K562 (cell line): ENCODE data around the gene TSGA10IP. TPM values are rescaled to one million over a fixed set of nuclear protein-coding genes. Genes with fewer than 3 reads are reported as not detected.
A peak's percentile ranks its signal among the peaks of the same experiment; 100 is the strongest.

Experiments
- FOXA1 ChIP-seq: fragments of 450-650 bp; IDR thresholded peaks from 2 replicates; pipeline ENCODE4 v1.6.1; 2016; ENCODE audit warnings: mild to moderate bottlenecking, borderline replicate concordance
- HNRNPH1 ChIP-seq: fragments of 200-400 bp; formaldehyde crosslinking; optimal IDR thresholded peaks from 2 replicates; pipeline ENCODE3; 2017; ENCODE audit warnings: low read depth, mild to moderate bottlenecking, low read length, moderate library complexity
- MAFK ChIP-seq: IDR thresholded peaks from 2 replicates; pipeline ENCODE4 v1.6.1; 2011; ENCODE audit warnings: low read length, improper control_type of control experiment
- MBD2 ChIP-seq: sonication (generic); IDR thresholded peaks from 2 replicates; pipeline ENCODE4 v1.6.1; 2016; ENCODE audit warnings: low read depth, borderline replicate concordance
- MCM7 ChIP-seq, 2 experiments: fragments of 450-650 bp; IDR thresholded peaks; 2 replicates each; pipeline ENCODE4 v1.6.1; 2016 to 2018
- NFXL1 ChIP-seq: fragments of 450-650 bp; formaldehyde crosslinking; IDR thresholded peaks from 2 replicates; pipeline ENCODE4 v1.4.0; 2021; ENCODE audit warnings: mild to moderate bottlenecking
- NR1H2 ChIP-seq: sonication (generic); formaldehyde crosslinking; IDR thresholded peaks from 2 replicates; pipeline ENCODE4 v1.4.0; 2020; ENCODE audit warnings: mild to moderate bottlenecking, missing genetic modification reagents
- NR2F6 ChIP-seq: fragments of 450-650 bp; formaldehyde crosslinking; IDR thresholded peaks from 2 replicates; pipeline ENCODE4 v1.4.0; 2020; ENCODE audit warnings: mild to moderate bottlenecking
- PHF8 ChIP-seq: fragments of 200-600 bp; sonication (generic); IDR thresholded peaks from 2 replicates; pipeline ENCODE4 v1.6.1; 2012; ENCODE audit warnings: mixed run types, mild to moderate bottlenecking, inconsistent platforms, low read length, moderate library complexity, borderline replicate concordance
- RBM22 ChIP-seq: fragments of 200-400 bp; formaldehyde crosslinking; IDR thresholded peaks from 2 replicates; pipeline ENCODE4 v1.6.1; 2018; ENCODE audit warnings: low read length, low read depth; ENCODE audit not compliant: poor library complexity, severe bottlenecking
- STAG1 ChIP-seq: sonication (generic); formaldehyde crosslinking; IDR thresholded peaks from 2 replicates; pipeline ENCODE4 v1.5.0; 2020; ENCODE audit warnings: missing genetic modification reagents, borderline replicate concordance
- ZFP36 ChIP-seq: fragments of 150-350 bp; IDR thresholded peaks from 2 replicates; pipeline ENCODE4 v1.6.1; 2018; ENCODE audit warnings: low read length, low read depth; ENCODE audit not compliant: partially characterized antibody
- ZFX ChIP-seq: sonication (generic); formaldehyde crosslinking; IDR thresholded peaks from 2 replicates; pipeline ENCODE4 v1.8.0; 2022; ENCODE audit warnings: mild to moderate bottlenecking, missing genetic modification reagents, moderate library complexity
- ZNF551 ChIP-seq: fragments of 250-450 bp; sonication (Bioruptor Pico); IDR thresholded peaks from 2 replicates; pipeline ENCODE4 v1.5.0; 2021; ENCODE audit warnings: mild to moderate bottlenecking, moderate library complexity
- ZNF785 ChIP-seq: fragments of 250-450 bp; sonication (Bioruptor Pico); IDR thresholded peaks from 2 replicates; pipeline ENCODE4 v1.4.0; 2020; ENCODE audit warnings: mild to moderate bottlenecking
- polyA plus RNA-seq, 8 experiments: library from polyadenylated mRNA; depleted of rRNA in 4 of 8; stranded (reverse) in 5 of 8; unstranded in 3 of 8; fragments of >200 nt; fragmentation: Nextera tagmentation in 2 of 8; fragmentation: Illumina TruSeq in 1 of 8; extraction: Ambion mirVana in 2 of 8; extraction: Trizol in 1 of 8; gene quantifications; 2 replicates each; pipeline versions ENCODE4 v1.2.1 to v1.2.3, GENCODE V29; 2011 to 2014; ENCODE audit warnings: inconsistent platforms in 1 of 8, missing spikeins in 1 of 8
- total RNA-seq, 7 experiments: library from RNA; depleted of rRNA in 6 of 7; stranded (reverse); fragments of >200 nt in 6 of 7; fragmentation: Illumina TruSeq in 2 of 7; extraction: Trizol in 2 of 7; gene quantifications; 2 replicates each; pipeline versions ENCODE4 v1.2.1 to v1.2.3, GENCODE V29; 2011 to 2021; ENCODE audit warnings: low replicate concordance in 1 of 7
- TF ChIP-seq, protein P1 (sequence below), 3 experiments: fragments of 200-800 bp in 1 of 3; fragments of 250-450 bp in 1 of 3; fragments of 450-650 bp in 1 of 3; sonication (Bioruptor Pico) in 1 of 3; sonication (Bioruptor generic) in 1 of 3; formaldehyde crosslinking in 1 of 3; IDR thresholded peaks; 2 replicates each; pipeline versions ENCODE4 v1.6.1 to v1.8.0; 2016 to 2022; ENCODE audit warnings: mild to moderate bottlenecking in 2 of 3, missing genetic modification characterization in 2 of 3, missing compliant biosample characterization in 1 of 3, moderate library complexity in 1 of 3
- TF ChIP-seq, protein P2 (sequence below): fragments of 250-450 bp; sonication (Bioruptor Pico); IDR thresholded peaks from 2 replicates; pipeline ENCODE4 v1.5.0; 2021; ENCODE audit warnings: mild to moderate bottlenecking, moderate library complexity
- TF ChIP-seq, protein P3 (sequence below): fragments of 250-450 bp; sonication (Bioruptor Pico); IDR thresholded peaks from 2 replicates; pipeline ENCODE4 v1.5.0; 2021

TSGA10IP gene
- total and polyA plus RNA-seq, 9 of the 15 experiments (the other 6 are each of a cell fraction or from before 2014, with no cell fraction given), result not detected

DNA sequence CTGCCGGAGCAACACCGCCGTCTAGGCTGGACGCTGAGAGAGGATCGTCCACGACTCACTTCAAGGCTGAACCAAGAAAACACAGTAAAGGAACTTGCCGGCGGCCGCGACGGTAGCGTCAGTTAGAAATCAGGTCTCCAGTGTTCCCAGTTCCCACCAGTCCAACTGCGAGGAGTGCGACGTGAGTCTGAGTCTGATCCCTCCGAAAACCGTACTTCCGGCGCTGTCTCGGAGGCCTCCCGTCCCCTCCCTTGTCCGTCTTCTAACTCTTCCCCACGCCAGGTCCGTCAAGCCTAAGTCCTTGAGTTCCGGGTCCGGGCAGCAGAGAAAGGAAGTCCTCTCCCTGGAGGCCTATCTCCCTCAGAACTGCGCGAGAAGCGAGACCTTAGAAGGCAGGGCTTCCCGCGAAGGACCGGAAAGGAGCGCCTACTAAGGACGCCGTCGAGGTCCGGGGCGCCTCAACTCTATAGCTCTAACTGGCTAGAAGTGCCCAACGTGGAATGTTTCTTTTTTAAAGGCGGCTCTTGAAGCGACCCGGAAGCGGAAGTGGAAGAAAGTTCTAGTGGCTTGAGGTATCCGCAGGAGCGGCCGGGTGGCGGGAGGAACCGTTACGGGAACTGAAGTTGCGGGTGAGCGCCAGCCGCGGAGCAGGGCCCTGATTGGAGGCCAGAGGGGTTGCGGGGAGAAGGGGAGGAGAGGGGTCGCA, 56.8 kb downstream of the TSGA10IP start, which contains the start of the genes BANF1 and EIF1AD (continued):
- TF ChIP-seq, protein P1, sequence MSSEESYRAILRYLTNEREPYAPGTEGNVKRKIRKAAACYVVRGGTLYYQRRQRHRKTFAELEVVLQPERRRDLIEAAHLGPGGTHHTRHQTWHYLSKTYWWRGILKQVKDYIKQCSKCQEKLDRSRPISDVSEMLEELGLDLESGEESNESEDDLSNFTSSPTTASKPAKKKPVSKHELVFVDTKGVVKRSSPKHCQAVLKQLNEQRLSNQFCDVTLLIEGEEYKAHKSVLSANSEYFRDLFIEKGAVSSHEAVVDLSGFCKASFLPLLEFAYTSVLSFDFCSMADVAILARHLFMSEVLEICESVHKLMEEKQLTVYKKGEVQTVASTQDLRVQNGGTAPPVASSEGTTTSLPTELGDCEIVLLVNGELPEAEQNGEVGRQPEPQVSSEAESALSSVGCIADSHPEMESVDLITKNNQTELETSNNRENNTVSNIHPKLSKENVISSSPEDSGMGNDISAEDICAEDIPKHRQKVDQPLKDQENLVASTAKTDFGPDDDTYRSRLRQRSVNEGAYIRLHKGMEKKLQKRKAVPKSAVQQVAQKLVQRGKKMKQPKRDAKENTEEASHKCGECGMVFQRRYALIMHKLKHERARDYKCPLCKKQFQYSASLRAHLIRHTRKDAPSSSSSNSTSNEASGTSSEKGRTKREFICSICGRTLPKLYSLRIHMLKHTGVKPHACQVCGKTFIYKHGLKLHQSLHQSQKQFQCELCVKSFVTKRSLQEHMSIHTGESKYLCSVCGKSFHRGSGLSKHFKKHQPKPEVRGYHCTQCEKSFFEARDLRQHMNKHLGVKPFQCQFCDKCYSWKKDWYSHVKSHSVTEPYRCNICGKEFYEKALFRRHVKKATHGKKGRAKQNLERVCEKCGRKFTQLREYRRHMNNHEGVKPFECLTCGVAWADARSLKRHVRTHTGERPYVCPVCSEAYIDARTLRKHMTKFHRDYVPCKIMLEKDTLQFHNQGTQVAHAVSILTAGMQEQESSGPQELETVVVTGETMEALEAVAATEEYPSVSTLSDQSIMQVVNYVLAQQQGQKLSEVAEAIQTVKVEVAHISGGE (CRISPR knock-in tag; IDR thresholded peaks at IDR 0.05), result peak; percentile 98 to 100 (median 99)
- TF ChIP-seq PHF8, result peak; percentile 92
- no peak for TF ChIP-seq RBM22
- TF ChIP-seq NR2F6 (CRISPR knock-in tag), result no peak
- no peak for TF ChIP-seq MCM7 (IDR thresholded peaks at IDR 0.05)
- no peak for TF ChIP-seq FOXA1
- TF ChIP-seq MBD2, result peak; percentile 67; the same call in 1 of the 2 replicates
- TF ChIP-seq, protein P2, sequence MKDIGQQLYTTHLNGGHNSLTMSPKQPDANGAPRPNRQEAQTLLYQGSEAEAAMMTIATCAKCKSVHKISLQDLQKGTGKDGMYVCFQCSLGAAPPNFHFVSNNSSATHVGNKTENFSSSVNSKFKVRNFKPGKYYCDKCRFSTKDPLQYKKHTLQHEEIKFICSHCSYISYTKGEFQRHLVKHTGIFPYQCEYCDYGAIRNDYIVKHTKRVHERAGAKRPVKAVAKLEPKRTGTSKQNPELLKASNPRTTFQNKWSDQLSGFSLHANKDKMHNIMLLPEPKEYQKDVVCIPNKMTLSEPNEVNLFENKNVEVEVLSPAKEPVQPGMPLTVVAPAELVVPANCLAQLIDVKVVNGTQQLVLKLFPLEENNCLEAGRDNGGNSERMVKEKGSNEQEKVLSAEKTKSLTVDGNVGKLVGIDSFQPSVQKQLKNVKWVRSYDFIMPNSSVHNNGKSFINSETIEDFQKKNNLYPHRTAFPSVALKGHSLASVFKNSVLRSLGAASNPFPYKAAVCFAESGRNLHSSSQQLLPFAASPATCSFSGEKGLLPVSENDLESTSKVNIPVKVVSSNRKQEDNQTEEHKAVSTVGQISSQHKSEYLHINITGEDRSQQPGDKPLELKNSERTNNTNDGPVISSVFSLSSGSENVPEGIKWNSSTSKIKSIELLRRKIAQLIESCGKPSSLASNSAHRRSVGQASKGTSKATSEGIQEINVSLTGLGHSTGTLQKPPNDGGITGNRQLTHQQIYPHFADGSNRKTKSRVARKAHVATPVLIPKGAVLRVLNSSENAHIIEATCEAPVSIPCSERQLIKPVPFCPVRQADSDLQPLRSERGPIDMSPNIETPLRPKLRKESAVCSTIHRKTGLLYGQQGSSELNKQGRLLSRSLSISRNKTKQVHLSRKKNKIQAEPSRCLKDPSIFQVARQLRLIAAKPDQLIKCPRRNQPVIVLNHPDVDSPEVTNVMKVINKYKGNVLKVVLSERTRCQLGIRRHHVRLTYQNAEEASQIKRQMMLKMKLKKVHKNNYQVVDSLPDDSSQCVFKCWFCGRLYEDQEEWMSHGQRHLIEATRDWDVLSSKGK, result no peak
- TF ChIP-seq NR1H2 (CRISPR knock-in tag), result peak; percentile 94
- peak; percentile 22 for TF ChIP-seq ZFP36
- no peak for TF ChIP-seq ZNF785
- TF ChIP-seq, protein P3, sequence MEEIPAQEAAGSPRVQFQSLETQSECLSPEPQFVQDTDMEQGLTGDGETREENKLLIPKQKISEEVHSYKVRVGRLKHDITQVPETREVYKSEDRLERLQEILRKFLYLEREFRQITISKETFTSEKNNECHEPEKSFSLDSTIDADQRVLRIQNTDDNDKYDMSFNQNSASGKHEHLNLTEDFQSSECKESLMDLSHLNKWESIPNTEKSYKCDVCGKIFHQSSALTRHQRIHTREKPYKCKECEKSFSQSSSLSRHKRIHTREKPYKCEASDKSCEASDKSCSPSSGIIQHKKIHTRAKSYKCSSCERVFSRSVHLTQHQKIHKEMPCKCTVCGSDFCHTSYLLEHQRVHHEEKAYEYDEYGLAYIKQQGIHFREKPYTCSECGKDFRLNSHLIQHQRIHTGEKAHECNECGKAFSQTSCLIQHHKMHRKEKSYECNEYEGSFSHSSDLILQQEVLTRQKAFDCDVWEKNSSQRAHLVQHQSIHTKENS (CRISPR knock-in tag), result no peak
- TF ChIP-seq NFXL1 (CRISPR knock-in tag), result 0 out of 2 replicates have a peak, but pooled peaks have one; percentile 16
- TF ChIP-seq MAFK, result peak; percentile 9; the same call in 1 of the 2 replicates
- TF ChIP-seq ZNF551, result no peak
- peak; percentile 97 for TF ChIP-seq ZFX (CRISPR knock-in tag)
- TF ChIP-seq HNRNPH1, result no peak
- no peak for TF ChIP-seq STAG1
